Fibroblast of skin of scalp (primary cell): Measurements from ENCODE around the gene CC2D1A.
A peak's percentile ranks its signal among the peaks of the same experiment; 100 is the strongest.

Source experiments
- DNase-seq: peaks from one replicate; pipeline ENCODE4 v3.0.0-alpha.2; 2013

The CC2D1A gene

DNA sequence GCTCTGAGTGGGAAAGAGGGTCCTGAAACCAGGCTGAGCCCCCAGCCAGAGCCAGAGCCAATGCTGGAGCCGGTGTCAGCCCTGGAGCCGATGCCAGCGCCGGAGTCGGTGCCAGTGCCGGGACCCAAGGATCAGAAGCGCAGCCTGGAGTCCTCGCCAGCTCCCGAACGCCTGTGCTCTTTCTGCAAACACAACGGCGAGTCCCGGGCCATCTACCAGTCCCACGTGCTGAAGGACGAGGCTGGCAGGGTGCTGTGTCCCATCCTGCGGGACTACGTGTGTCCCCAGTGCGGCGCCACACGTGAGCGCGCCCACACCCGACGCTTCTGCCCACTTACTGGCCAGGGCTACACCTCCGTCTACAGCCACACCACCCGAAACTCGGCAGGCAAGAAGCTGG is 28.7 kb upstream of the CC2D1A start:
- no peak for DNase-seq

- peak; percentile 96 for DNase-seq
These were observed 25.6 kb upstream of the CC2D1A start for GRCh38 chr19:13880059-13881043.

GRCh38 chr19:13881251-13881691 is 24.7 kb upstream of the CC2D1A start:
- peak; percentile 47 for DNase-seq

- DNase-seq, result peak; percentile 69
These were observed 24.1 kb upstream of the CC2D1A start for GRCh38 chr19:13881692-13882418.

DNA sequence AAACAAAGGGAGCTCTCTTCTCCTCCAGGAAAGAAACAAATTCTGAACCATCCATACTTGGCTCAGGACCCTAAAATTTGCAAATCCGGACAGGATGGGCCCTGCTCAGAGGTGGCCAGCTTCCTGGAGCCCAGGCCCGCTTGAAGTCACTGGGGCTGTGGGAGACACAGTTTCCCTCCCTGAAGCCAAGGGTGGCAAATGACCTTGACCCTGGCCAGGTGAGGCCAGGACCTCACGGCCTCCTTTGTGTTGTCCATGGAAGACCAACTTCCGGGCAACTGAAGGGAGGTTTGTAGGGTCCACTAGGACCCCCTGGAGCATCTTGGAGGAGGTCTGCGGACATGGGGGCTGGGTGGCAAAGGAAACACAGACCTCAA is 23.6 kb upstream of the CC2D1A start:
- no peak for DNase-seq

DNA sequence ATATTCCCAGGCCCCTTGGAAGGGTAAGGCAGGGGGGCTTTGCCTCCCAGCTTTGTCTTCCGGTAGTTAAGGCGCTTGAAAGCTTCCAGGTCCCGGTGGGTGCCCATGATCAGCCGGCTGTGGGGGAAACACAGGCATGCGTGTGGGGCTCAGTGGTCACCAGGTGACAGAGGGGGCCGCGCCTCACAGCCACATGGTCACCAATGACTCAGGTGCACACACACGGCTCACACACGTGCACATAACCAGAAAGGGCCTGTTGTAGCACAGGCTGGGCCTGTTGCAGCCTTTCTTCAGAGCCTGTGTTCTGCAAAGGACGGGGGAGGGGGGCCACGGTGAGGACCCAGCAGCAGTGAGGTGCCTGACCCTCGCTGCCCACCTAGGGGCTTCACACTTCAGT is 23.2 kb upstream of the CC2D1A start:
- DNase-seq, result no peak

GRCh38 chr19:13883516-13884064 is 22.4 kb upstream of the CC2D1A start:
- no peak for DNase-seq

DNA sequence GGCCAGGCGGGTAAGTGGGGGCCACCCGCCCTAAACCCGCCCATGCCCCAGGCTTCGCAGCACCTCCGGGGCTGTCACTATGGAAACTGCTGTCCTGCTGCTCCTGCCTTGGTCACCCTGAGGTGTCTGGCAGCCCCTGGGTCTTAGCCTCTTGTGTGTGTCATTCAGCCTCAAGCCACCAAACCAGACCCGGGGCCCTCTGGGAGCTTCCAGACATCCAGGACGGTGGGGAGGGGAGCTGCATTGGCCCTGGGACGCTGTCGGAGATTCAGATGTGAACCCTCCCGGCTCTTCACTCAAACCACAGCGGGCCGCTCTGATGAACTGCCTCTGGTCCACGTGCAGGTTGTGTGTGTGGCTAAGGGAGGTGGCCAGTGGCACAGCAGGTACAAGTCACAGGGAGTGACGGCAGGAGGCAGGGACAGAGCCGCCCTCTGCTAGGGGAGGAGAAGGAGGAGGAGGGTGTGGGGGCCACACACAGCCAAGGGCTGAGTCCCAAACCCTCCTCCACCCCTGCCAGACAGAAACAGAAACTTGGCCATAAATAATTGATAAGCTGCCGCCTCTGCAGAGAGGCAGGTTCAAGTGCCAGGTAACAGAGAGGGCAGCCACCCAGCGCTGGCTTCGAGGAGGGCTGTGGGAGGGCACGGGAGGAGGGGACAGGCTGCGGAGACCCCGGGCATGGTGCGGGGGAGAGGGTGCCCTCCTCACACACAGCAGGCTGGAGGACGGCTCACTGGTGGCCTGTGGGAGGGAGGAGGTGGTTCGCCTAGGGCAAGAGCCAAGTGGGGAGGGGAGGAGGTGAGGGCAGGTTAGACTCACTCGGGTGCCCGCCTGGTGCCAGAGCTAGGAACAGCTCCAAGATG is 21.0 kb upstream of the CC2D1A start:
- DNase-seq, result no peak

DNA sequence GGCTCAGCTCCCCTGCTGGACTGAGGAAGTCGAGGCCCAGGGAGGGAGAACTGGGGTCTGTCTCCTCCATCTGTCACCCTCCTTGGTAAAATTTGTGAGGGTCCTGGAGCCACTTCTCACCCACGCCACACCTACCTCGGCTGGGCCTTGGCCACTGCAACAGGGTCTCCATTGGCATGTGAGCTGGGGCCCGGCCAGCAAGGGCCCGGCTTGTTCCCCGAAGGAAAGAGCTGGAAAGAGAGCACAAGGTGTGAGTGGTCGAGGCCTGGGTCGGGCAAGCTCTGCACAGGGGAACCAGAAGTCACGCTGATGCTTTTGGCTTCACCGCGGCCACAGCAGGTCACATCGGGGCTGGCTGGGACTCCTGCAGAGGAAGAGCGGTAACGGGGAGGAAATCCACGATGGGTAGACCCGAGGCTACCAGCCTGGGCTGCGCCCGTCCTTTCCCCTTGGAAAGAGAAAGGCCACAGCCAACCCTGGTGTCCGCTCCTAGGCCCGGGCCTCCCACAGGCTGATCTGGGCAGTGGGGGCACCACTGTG is 20.1 kb upstream of the CC2D1A start:
- no peak for DNase-seq

DNA sequence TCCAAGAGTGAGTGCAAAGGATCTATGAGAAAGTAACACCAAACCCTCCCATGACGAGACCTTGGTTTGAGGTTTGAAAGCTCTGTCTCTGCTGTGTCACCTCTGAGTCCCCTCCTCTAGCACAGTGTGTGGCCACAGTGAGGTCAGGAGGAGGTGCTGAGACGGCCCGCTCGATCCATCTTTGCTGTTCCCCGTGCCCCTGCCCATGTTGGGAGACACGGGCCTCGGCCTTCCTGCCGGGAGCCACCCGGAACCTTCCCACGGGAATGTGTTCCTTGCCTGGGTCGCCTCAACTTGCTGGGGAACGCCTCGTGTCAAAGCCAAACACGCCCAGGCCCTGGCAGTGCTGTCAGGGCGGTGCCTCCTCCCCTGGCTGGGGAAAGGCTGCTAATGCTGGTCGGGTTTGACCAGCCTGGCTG is 19.0 kb upstream of the CC2D1A start:
- DNase-seq, result no peak

DNA sequence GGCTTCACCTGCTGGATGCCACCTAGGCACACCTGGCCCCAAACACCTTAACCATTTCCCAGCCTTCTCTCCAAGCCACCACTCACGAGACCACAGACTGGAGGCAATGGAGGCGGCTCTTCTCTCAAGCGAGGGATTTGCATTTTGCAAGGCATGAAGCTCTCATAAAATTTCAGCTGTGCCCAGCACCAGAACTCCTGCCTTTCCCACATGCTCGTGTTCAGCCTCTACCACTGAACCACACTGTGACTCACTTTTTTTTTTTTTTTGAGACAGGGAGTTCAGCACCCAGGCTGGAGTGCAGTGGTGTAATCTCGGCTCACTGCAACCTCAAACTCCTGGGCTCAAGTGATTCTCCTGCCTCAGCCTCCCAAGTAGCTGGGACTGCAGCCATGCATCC is 18.5 kb upstream of the CC2D1A start:
- DNase-seq, result no peak

DNA sequence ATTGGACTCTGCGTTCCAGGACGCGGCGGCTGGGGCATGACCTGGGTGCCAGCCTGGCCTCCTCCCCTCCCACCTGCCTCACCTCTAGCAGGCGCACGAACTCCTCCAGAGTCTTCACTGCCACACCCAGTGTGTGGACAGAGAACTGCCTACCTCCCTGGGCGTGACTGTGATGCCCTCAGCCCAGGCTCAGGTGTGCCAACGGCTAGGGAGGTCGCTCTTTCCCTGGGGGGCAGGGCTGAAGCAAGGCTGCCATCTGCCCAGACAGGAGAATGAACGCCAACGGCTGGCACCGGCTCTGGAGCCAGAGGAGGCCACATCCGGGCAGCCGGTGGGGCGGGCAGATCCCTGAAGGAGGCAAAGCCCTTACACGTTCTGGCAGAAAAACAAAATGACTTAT is 17.7 kb upstream of the CC2D1A start:
- DNase-seq, result no peak

- DNase-seq, result no peak
These were observed 15.9 kb upstream of the CC2D1A start for GRCh38 chr19:13890136-13890535.

GRCh38 chr19:13892870-13893269 is 13.1 kb upstream of the CC2D1A start:
- no peak for DNase-seq

DNA sequence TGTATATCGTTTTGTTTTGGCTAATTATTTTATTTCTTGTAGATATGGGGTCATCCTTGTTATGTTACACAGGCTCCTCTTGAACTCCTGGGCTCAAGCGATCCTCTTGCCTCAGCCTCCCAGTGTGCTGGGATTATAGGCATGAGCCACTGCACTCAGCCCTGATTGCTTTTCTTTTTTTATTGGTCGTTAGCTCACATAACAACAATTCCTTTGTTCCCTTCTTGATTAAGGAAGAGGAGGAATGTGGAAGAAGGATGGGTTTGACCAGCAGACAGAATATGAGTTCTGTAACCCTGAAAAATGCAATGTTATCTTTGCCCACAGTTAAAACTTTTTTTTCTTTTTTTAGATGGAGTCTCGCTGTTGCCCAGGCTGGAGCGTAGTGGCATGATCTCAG is 11.4 kb upstream of the CC2D1A start:
- no peak for DNase-seq

DNA sequence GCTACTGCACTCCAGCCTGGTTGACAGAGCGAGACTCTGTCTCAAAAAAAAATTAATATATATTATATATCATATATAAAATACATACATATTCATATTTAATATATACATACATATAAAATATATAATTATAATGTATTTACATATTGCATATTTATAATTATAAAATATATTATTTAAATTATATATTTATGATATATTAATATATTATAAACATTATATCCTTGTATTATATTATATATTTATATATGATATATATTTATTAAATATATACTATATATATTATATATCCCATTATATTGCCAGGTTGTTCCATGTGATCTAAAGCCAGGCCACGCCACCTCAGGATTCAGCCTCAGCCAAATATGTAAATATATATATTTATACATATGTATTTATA is 9.8 kb upstream of the CC2D1A start:
- no peak for DNase-seq

- DNase-seq, result no peak
These were observed 6.6 kb upstream of the CC2D1A start for GRCh38 chr19:13899393-13899792.

- DNase-seq, result no peak
These were observed 6.0 kb upstream of the CC2D1A start for GRCh38 chr19:13899912-13900584.

- peak; percentile 16 for DNase-seq
These were observed 2.9 kb upstream of the CC2D1A start for GRCh38 chr19:13902993-13903555.

- peak; percentile 7 for DNase-seq
These were observed 512 bp downstream of the CC2D1A start for GRCh38 chr19:13906521-13906904.

GRCh38 chr19:13906910-13907309 is 909 bp downstream of the CC2D1A start:
- DNase-seq, result no peak
